OCI-LY7 (cell line): ENCODE data around the gene DCAF8L2. TPM values are rescaled to one million over a fixed set of nuclear protein-coding genes. Genes with fewer than 3 reads are reported as not detected.

Experiments
- BruUV-seq: library from RNA; stranded (reverse); fragments of 400-500 nt; replicated peaks from 2 replicates; lab custom pipeline; 2021; lab: Mats Ljungman, UMichigan
- CTCF ChIA-PET: fragments of 300-600 bp; sonication (Branson Sonifier 250); formaldehyde crosslinking; loops from one replicate; lab custom pipeline; 2022; ENCODE audit warnings: antibody characterized with exemption; ENCODE audit not compliant: unreplicated experiment; lab: Charles Lee
- POLR2A ChIA-PET: fragments of 300-600 bp; sonication (Branson Sonifier 250); formaldehyde crosslinking; loops from one replicate; lab custom pipeline; 2022; ENCODE audit warnings: antibody characterized with exemption; lab: Charles Lee
- DNase-seq: peaks from one replicate; pipeline ENCODE4 v3.0.0-alpha.2; 2015; ENCODE audit warnings: low spot score
- H2AFZ ChIP-seq: fragments of 200-600 bp; sonication (generic), shearing (Covaris generic); 2 replicates; pipeline ENCODE4 v1.6.1; 2014; ENCODE audit warnings: mild to moderate bottlenecking, antibody characterized with exemption, low read length, moderate library complexity
- H3K27ac ChIP-seq: fragments of 200-600 bp; sonication (generic); 2 replicates; pipeline ENCODE4 v1.5.1; 2014; ENCODE audit warnings: mixed run types, low read depth, mild to moderate bottlenecking, moderate library complexity, low read length, inconsistent platforms; ENCODE audit not compliant: poor library complexity, severe bottlenecking
- H3K36me3 ChIP-seq: fragments of 200-600 bp; sonication (generic); 2 replicates; pipeline ENCODE4 v1.6.1; 2014; ENCODE audit warnings: mild to moderate bottlenecking, antibody characterized with exemption, low read length, moderate library complexity, mixed read lengths; ENCODE audit not compliant: insufficient read depth
- H3K4me1 ChIP-seq: fragments of 200-600 bp; sonication (generic); 2 replicates; pipeline ENCODE4 v1.5.1; 2014; ENCODE audit warnings: mild to moderate bottlenecking, low read length; ENCODE audit not compliant: insufficient read depth, poor library complexity, severe bottlenecking
- H3K4me2 ChIP-seq: fragments of 200-600 bp; sonication (generic); 2 replicates; pipeline ENCODE4 v1.6.1; 2014; ENCODE audit warnings: mild to moderate bottlenecking, low read length
- H3K4me3 ChIP-seq: fragments of 200-600 bp; sonication (generic); 2 replicates; pipeline ENCODE4 v1.5.1; 2014; ENCODE audit warnings: mild to moderate bottlenecking, low read depth, low read length; ENCODE audit not compliant: poor library complexity, severe bottlenecking
- H3K79me2 ChIP-seq: fragments of 200-600 bp; sonication (generic); 2 replicates; pipeline ENCODE4 v1.6.1; 2016; ENCODE audit warnings: low read depth, mild to moderate bottlenecking, low read length, moderate library complexity, mixed read lengths; ENCODE audit not compliant: insufficient read depth
- H3K9me2 ChIP-seq: fragments of 200-600 bp; sonication (generic); 2 replicates; pipeline ENCODE4 v1.6.1; 2016; ENCODE audit warnings: mild to moderate bottlenecking, low read length, mixed read lengths; ENCODE audit not compliant: insufficient read depth
- H3K9me3 ChIP-seq: fragments of 200-600 bp; sonication (generic); 2 replicates; pipeline ENCODE4 v1.6.1; 2014; ENCODE audit warnings: mild to moderate bottlenecking, mixed run types, low read length, mixed read lengths
- H4K20me1 ChIP-seq: fragments of 200-600 bp; sonication (generic); 2 replicates; pipeline ENCODE4 v1.6.1; 2014; ENCODE audit warnings: mild to moderate bottlenecking, antibody characterized with exemption, low read length, moderate library complexity, mixed read lengths; ENCODE audit not compliant: insufficient read depth
- CTCF ChIP-seq: fragments of 200-600 bp; sonication (generic); conservative IDR thresholded peaks from 2 replicates; pipeline ENCODE4 v1.5.1; 2014; ENCODE audit warnings: mild to moderate bottlenecking, antibody characterized with exemption, low read length, moderate library complexity, mixed read lengths
- EZH2phosphoT487 ChIP-seq: fragments of 200-600 bp; sonication (generic); IDR thresholded peaks from 2 replicates; pipeline ENCODE4 v1.6.1; 2018; ENCODE audit warnings: low read depth, borderline replicate concordance, mild to moderate bottlenecking, mixed run types, antibody characterized with exemption, low read length, moderate library complexity, mixed read lengths
- intact Hi-C: fragments of 100-400 bp; cut with micrococcal nuclease; formaldehyde crosslinking; loops from one replicate; pipeline ENCODE4 v1.10.0; 2022; ENCODE audit not compliant: unreplicated experiment
- total RNA-seq, 2 experiments: library from RNA; depleted of rRNA in 1 of 2; stranded (reverse); fragments of >200 nt in 1 of 2; shearing (Covaris generic) in 1 of 2; gene quantifications; 2 replicates each; pipeline ENCODE4 v1.2.3, GENCODE V29; 2014 to 2022

DCAF8L2 gene
- total RNA-seq, 2 experiments from 2014 or later = not detected

- CTCF ChIA-PET = no interaction called here
- Histone ChIP-seq H3K4me3 (no peak overlapping the region), H2AFZ (no peak overlapping the region), H4K20me1 (no peaks in the 10 kb centered on the region), H3K79me2 (no peaks in the 10 kb centered on the region), H3K27ac (no peak overlapping the region), H3K4me2 (no peak overlapping the region), H3K9me3 (no peaks in the 10 kb centered on the region), H3K4me1 (no peaks in the 10 kb centered on the region), H3K36me3 (no peaks in the 10 kb centered on the region), H3K9me2 (no peaks in the 10 kb centered on the region)
- TF ChIP-seq EZH2phosphoT487 (no peak), CTCF (no peak)
- intact Hi-C loops = no loop called here
- no TSS peak for BruUV-seq
- POLR2A ChIA-PET = interaction anchor here (0.7 kb wide), 1 partner anchor 15 kb away, joined by 3 read pairs; no protein-coding TSS in a partner anchor
- DNase-seq = no peak
Observed at GRCh38 chrX:27656581-27656980, 66.4 kb downstream of the DCAF8L2 start.

GRCh38 chrX:27660878-27661277 is 70.7 kb downstream of the DCAF8L2 start:
- DNase-seq = no peak
- H3K79me2 ChIP-seq = no peaks in the 10 kb centered on the region
- no peak overlapping the region for H3K27ac ChIP-seq
- no peaks in the 10 kb centered on the region for H3K36me3 ChIP-seq
- BruUV-seq = no TSS peak
- TF ChIP-seq CTCF = no peak
- TF ChIP-seq EZH2phosphoT487 = no peak
- no peaks in the 10 kb centered on the region for H4K20me1 ChIP-seq
- H2AFZ ChIP-seq = no peak overlapping the region
- POLR2A ChIA-PET = no interaction called here
- no peak overlapping the region for H3K4me2 ChIP-seq
- no peaks in the 10 kb centered on the region for H3K9me3 ChIP-seq
- H3K4me3 ChIP-seq = no peak overlapping the region
- H3K4me1 ChIP-seq = no peaks in the 10 kb centered on the region
- intact Hi-C loops = no loop called here
- CTCF ChIA-PET = no interaction called here
- no peaks in the 10 kb centered on the region for H3K9me2 ChIP-seq

- Histone ChIP-seq H4K20me1 (no peaks in the 10 kb centered on the region), H3K79me2 (no peaks in the 10 kb centered on the region), H2AFZ (no peak overlapping the region), H3K4me1 (no peaks in the 10 kb centered on the region), H3K9me2 (no peaks in the 10 kb centered on the region), H3K4me3 (no peak overlapping the region), H3K27ac (no peak overlapping the region), H3K4me2 (no peak overlapping the region), H3K36me3 (no peaks in the 10 kb centered on the region), H3K9me3 (no peaks in the 10 kb centered on the region)
- TF ChIP-seq CTCF = no peak
- no peak for TF ChIP-seq EZH2phosphoT487
- DNase-seq = no peak
- intact Hi-C loops = no loop called here
- ChIA-PET POLR2A (interaction anchor here (0.6 kb wide), 1 partner anchor 15 kb away, joined by 3 read pairs; no protein-coding TSS in a partner anchor), CTCF (no interaction called here)
- BruUV-seq = no TSS peak
Observed at GRCh38 chrX:27671234-27671633, 81.1 kb downstream of the DCAF8L2 start.
